HS-5 (cell line): ENCODE data around the gene CAB39L.

Experiments
- DNase-seq: peaks from one replicate; pipeline ENCODE4 v3.0.0-alpha.2; 2012; ENCODE audit warnings: low read depth

CAB39L gene

GRCh38 chr13:49441846-49442245 is 2.0 kb downstream of the CAB39L start:
- DNase-seq = no peak

DNA sequence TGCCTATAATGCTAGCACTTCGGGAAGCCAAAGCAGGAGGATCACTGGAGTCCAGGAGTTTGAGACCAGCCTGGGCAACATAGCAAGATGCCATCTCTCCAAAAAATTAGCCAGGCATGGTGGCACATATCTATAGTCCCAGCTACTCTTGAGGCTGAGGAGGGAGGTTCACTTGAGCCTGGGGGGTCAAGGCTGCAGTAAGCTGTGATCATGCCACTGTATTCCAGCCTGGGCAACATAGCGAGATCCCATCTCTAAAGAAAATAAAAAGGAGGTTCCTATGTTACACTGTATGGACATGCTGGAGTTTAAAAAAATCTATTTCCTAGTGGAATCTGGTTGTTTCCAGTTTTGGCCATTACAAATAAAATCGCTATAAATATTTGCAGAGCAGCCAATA is 2.6 kb downstream of the CAB39L start:
- no peak for DNase-seq

DNA sequence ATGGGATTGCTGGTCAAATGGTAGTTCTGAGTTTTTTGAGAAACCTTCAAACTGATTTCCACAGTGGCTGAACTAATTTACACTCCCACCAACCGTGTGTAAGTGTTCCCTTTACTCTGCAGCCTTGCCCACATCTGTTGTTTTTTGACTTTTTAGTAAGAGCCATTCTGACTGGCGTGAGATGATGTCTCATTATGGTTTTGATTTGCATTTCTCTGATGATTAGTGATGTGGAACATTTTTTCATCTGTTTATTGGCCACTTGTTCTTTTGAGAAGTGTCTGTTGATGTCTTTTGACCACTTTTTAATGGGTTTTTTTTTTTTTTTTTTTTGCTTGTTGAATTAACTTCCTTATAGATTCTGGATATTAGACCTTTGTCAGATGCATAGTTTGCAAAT is 4.3 kb downstream of the CAB39L start:
- no peak for DNase-seq

DNA sequence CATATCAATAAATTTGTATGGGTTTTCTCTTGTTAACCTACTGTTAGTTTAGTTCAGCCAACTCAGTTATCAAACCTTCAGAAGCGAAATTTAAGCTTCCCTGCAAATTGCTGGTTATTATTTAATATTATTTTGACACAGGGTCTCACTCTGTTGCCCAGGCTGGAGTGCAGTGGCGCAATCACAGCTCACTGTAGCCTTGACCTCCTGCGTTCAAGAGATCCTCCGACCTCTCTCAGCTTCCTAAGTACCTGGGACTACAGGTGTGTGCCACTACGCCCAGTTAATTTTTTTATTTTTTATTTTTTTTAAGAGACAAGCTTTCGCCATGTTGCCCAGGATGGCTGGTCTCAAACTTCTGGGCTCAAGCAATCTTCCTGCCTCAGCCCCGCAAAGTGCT is 6.2 kb downstream of the CAB39L start:
- DNase-seq = no peak

GRCh38 chr13:49436890-49437289 is 7.0 kb downstream of the CAB39L start:
- DNase-seq = no peak

DNA sequence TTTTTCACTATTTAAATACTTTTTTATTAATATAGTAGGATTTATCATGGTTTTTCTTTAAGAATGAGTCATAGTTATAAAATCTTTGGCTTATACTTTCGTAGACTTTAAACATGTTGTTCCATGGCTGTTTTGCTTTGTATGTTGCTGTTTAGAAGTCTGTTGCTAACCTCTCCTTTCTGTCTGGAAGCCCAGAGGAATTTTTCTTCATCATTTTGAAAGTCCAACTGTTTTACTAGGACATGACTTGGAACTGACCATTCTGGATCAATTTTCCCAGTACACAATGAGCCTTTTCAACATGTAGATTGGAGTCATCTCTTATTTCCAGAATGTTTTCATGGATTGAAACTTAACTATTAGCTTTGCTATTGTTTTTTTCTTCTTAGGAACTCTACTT is 7.9 kb downstream of the CAB39L start:
- no peak for DNase-seq

DNA sequence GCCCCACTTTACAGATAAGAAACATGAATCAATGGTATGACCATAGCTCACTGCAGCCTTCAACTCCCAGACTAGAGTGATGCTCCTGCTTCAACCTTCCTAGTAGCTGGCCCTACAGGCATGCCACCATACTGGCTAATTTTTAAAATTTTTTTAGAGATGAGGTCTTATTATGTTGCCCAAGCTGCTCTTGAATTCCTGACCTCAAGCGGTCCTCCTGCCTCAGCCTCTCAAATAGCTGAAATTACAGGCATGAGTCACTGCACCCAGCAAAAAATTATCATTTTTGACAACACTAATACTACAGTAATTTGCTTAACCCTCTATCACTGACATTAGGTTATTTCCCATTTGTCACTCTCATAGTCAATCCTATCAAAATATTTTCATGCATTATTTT is 14.7 kb downstream of the CAB39L start:
- no peak for DNase-seq

GRCh38 chr13:49428041-49428763 is 15.7 kb downstream of the CAB39L start:
- no peak for DNase-seq

GRCh38 chr13:49424011-49424560 is 19.8 kb downstream of the CAB39L start:
- no peak for DNase-seq

DNA sequence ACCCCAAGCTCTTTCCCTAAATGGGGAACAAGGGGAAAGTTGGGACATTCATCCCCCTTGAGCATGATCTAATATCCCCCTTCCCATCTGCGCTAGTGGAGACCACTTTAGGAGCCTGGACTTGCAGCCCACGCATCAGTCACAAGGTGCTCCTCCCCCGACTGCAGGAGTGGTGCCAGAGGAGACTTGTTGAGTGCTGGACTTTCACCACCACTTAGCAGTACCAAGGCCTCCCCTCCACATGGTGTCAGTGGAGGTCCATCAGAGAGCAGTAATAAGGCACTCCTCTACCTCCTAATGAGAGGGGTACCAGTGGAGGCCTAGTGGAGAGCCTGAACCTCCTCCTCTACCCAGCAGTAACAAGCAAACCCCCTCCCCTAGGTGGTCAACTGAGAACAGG is 22.5 kb downstream of the CAB39L start:
- DNase-seq = no peak

- no peak for DNase-seq
These were observed 24.6 kb downstream of the CAB39L start for GRCh38 chr13:49419276-49419675.

GRCh38 chr13:49418206-49418605 is 25.7 kb downstream of the CAB39L start:
- DNase-seq = no peak

- no peak for DNase-seq
These were observed 26.7 kb downstream of the CAB39L start for GRCh38 chr13:49417161-49417560.

- no peak for DNase-seq
These were observed 31.1 kb downstream of the CAB39L start for GRCh38 chr13:49412749-49413148.

GRCh38 chr13:49411353-49411752 is 32.5 kb downstream of the CAB39L start:
- no peak for DNase-seq

DNA sequence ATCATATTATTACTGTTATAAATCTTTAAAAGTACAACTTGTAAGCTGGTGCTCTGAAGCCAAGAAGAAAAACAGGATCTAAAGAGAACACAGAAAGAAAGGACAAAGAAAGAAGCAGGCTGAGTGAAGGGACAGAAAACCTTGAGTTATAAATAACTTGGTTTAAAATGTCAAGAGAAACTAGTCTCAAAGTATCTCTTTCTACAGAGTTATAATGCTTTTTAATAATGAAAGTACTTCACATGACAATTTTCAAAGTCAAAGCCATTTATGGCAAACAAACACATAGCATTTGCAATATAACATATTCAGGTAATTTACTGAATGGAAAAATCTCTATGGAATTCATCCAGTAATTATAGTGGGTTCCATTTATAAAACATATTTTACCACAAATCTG is 33.4 kb downstream of the CAB39L start:
- DNase-seq = no peak

DNA sequence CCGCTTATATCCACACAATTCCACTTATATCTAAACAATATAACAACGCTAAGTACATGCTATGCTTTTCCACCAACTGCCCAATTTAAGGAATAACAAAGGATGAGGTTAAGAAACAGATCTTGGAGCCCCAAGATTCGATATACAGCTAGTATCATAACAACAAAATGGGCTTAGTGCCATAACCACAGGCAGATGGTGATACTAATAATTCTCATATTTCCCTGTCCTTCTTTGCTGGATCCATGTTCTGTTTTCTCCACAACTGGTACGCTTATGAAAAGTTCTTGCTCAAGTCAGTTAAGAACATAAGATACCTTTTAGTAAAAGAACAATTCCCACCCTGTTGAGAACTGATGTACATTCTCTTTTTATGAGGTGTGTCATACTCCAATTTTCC is 33.9 kb downstream of the CAB39L start:
- DNase-seq = no peak

DNA sequence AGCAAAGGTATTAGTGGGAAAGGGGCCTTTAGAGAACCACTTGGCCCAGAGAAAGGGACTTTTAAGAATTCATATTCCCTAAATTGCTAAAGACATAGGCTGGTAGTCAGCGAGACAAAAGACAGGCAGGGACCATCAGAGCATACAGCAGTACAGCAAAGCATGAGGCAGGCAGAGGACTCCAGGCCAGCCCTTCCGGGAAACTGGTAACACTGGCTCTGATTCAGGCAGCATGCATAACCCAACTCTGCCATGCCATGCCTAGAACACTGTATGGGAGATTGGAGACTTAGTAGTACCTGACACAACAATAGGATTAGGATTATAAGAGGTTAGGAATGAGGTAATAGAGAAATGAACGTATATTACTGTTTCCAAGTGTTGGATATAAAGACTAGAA is 34.9 kb downstream of the CAB39L start:
- no peak for DNase-seq

GRCh38 chr13:49407936-49408335 is 35.9 kb downstream of the CAB39L start:
- no peak for DNase-seq

- no peak for DNase-seq
These were observed 36.8 kb downstream of the CAB39L start for GRCh38 chr13:49407068-49407467.

GRCh38 chr13:49404703-49405020 is 39.2 kb downstream of the CAB39L start:
- no peak for DNase-seq

GRCh38 chr13:49403996-49404702 is 39.7 kb downstream of the CAB39L start:
- DNase-seq = no peak

DNA sequence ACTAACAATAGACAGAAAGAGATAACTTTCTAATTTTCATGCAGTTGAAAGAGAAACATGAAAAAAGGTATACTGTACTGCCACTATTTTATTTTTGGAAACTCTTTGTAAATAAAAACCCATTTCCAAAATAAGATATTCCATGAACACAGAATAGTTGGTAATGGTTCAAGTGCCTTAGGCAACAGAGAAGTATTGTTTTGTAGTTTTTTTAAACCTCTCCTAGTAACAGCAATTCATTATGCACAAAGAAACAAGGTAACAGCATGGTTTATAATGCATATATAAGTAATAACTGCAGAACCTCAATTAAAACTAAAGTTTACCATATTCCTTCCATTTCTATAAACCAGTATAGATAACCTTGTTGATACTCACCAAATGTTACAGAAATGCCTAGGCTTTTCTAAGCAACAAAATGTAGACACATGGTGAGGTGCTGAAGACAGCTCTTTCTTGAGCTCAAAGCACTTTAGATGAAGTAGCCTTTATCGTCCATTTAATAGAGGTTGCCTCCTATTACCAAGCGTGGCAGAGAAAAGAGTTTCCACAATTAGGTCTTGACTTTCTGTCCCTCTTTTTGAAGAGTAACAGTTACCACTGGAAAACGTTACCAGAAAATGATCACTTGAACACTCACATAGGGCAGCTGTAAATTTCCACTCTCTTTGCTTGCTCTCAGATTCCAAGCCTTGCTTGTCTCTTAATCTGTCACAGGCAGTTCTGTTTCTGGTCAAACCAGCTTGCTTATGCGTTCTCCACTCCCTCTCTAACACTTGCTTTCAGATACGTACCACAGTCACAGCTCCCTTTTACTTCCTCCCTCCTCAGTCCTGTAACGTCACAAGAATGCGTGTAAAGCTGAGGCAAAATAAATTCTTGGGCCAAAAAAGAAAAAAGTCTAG is 42.9 kb downstream of the CAB39L start:
- no peak for DNase-seq
